GM21825 (cell line): Measurements from ENCODE around the gene PGGHG.
"Not testable (repeated sequence)": the region's sequence is repeated elsewhere in the genome, so short reads cannot be mapped to it uniquely, and the experiment has no call there.

ENCODE experiments used
- ATAC-seq: cut with Tn5 transposase; IDR thresholded peaks from one replicate; pipeline ENCODE4 v1.9.1; 2021; ENCODE audit warnings: mild to moderate bottlenecking, moderate library complexity; ENCODE audit not compliant: unreplicated experiment

Gene PGGHG

DNA sequence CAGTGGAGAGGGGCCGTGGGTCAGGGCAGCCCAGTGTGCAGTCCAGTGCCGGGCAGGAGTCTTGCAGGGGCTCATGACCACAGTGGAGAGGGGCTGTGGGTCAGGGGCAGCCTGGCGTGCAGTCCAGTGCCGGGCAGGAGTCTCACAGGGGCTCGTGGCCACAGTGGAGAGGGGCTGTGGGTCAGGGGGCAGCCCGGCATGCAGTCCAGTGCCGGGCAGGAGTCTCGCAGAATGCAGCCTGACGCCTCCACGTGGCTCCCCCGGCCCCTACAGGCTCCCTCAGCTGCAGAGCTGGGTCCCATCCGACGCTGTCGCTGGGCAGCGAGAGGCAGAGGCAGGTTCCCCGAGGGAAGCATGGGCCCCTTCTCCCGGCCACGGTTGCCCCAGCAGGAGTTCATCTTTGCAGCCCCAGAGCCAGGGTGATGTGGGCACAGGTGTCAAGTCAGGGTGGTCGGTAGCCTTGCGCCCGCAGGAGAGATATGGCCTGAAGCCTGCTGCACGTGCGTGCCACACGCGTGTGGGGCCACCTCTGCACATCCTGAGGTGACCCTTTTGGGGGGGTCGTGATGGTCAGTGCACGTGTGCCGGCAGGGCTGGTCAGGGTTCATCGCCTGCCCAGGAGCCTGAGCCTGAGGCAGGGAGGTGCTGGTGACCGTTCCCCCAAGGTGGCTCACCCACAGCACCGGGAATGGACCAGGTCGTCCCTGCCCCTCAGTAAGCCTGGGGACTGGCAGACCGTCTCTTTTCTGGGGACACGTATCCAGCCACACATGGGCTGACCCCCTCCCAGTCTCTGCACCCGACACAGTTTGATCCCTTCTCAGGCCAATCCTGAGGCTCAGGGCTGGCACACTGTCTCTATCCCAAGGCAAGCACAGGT lies 7.5 kb downstream of the PGGHG start:
- no peak for ATAC-seq

DNA sequence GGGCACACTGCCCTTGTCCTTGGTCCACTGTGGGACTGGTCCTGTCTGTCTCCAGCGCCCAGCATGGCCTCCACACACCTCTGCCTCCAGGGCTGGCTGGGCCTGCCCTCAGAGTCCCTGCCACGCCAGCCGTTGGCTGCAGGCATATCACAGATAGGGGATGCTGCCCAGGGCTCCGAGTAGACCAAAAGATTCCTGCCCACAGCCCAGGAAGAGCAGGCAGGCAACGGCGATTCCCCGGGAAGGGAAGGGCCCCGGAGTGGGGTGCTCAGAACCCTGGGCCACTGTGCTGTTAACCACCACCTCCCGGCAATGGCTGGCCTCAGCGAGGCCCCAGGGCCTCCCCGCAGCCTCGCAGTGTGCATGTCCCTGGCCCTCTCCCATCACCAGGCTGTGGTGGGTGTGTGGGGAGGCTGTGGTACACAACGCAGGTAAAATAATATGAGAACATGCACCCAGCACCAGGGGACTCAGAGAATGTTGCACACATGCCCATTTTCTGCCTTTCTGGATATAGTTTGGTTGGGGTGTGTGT lies 8.2 kb downstream of the PGGHG start:
- ATAC-seq: no peak

DNA sequence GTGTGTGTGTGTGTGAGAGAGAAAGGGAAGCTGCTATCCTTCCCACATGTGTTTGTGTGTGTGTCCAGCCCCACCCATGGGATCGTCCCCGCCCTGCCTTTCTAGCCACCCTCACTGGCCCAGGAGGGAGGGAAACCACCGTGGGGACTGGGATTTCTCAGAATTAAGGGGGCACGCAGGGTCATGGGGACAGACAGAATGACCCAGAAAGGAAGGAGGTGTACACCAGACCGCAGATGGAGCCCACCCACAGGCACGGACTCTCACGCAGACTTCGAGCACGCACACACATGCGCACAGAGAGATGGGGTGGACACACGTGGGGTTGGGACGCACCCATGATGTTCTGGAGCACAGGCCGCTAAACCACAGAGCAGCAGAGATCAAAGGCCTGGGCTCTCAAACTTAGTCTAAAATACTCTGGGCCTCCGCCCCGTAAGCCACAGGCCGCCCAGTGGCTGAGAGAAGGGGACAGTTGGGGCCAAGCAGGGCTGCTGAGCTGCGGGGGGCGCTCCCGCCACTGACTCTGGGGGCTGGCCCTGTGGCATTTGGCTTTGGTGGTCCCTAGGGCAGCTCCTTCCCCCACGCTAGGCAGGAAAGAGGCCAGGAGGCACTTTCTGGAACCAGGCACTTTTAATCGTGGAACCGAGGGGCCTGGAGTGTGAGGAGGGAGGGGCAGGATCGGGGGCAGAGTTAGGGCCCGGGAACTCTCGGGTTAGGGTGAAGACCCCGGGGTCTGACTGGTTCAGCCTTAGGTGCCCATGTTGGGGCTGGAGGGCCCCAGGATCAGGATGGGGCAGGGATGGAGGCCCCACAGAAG lies 8.9 kb downstream of the PGGHG start:
- ATAC-seq: no peak

DNA sequence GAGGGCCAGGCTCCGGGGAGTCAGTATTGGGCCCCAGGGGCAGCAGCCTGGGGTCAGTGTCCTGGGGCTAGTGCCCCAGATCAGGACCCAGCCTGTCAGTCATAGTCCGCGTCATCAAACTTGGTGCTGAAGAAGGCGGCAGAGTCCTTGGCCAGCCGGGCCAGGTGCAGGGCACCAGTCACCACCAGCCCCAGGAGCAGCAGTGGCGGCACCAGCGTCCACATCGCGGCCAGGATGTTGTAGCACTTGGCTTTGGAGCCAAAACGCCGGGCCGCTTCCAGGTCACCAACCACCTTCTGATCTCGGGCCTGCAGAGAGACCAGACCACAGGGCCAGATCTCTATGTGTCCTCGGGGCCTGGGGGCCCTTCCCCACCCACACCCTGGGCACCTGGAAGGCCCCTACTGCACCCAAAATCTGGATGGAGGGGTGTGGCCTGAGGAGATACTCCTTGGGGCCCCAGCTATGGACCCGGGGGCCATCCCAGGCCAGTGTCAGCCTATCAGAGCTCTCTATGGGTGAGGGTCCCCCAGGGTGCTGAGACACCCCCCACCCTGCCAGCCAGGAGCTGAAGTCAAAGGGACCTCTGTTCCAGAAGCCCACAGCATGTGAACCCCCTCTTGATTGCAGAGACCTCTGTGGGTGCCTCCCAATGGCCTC lies 9.6 kb downstream of the PGGHG start:
- no peak for ATAC-seq

DNA sequence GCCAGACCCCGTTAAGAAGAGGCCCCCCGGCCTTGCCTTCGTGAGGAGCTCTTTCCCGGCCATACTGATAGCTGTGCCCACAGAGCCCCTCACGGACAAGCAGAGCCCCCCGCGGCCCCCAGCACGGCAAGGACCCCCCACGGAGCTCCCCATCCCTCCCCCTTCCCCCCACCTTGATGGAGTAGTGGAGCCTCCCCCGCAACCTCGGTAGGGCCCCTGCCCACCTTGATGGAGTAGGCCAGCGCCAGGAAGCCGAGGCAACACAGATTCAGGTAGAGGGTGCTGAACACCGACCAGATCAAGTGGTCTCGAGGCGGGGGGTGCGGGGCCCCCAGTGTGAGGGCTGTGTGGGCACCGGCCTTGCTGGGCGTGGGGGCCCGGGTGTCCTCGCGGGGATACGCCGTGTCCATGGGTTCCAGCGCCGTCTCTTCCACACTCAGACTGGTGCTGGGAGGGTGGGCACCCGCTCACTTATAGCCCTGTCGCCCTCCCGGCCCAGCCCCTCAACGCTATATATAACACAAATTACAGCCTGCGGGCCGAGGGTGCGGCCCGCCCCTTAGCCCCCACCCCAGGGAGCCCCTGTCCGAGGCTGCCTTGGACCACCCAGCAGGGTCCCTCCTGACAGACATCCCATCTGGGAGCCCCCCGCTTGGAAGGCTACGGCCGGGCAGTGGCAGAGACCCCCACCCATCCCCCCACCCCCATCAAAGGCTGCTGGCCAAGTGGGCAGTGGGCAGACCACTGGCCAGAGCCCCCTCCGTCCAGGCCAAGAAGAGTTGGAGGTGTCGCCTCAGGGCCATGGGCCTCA lies 10.4 kb downstream of the PGGHG start, which contains the start of gene IFITM5:
Gene IFITM5, minus strand, starts transcription at position 446 of the 811 bp plus-strand sequence. Its CDS starts 36 bp downstream, at position 410.
- ATAC-seq: no peak

DNA sequence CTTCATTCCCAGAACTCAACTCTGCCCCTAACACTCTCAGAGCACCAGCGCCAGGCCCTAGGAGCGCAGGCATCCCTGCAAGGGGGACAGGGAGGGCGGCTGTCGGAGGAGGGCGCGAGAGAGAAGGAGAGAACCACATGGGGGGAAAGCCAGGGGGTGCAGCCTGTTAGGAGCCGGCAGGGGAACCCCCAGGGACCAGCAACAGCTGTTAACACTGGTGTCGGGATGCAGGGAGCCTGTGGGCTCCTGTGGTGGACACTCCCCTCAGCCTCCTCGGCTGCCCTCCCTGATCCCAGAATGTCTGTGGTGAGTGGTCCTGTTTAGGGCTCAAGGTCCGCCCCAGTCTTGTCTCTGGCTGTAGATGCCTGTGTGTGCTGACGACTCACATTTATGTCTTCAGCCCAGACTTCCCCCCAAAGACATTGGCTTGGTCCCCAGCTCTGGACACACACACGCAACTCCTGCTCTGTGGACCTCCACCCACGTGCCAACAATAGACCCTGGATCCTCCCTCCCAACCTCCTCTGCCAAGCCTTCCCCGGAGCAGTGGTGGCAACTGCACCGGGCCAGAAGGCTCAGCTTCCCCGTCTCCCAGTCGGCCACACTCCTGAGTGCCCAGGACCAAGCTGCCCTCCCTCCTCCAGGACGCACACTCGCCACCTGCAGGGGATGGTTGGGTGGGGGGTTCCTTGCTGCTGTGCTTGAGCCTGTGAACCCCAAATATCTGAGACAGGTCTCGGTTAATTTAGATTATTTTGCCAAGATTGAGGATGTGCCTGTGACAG lies 11.2 kb downstream of the PGGHG start:
- no peak for ATAC-seq

DNA sequence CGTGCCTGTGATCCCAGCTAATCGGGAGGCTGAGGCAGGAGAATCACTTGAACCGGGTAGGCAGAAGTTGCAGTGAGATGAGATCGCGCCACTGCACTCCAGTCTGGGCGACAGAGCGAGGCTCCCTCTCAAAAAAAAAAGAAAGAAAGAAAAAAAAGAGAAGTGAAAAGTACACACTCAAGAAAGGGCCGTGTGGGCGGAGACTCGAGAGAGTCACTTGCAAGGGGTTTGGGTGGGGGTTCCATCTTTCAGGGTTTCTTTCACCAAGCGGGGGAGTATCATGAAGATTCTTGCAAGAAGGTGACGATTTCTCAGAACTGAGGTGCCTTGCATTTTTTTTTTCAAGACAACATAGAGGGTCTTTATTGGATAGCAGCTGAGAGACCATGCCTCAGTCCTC lies 14.4 kb downstream of the PGGHG start:
- no peak for ATAC-seq

DNA sequence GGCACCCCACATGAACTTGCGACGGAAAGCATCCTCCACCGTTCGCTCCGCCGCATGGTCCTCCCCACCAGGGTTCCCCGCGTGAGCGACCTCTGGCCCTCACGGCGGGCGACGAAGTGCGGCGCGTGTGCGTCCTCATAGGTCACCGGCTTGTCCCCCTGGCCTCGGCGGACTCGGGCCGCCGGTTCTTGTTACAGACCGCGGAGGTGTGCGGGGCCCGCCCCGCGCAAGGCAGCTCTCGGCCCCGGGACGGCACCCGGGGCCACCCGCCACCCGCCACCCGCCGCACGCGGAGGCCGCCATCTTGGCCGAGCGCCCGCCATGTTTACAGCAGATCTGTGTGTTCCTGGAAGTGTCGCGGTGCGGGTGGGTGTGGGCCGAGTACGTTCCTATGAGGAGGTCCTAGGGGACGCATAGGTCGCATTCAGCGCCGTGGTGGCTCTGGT lies 15.2 kb downstream of the PGGHG start:
- no peak for ATAC-seq

DNA sequence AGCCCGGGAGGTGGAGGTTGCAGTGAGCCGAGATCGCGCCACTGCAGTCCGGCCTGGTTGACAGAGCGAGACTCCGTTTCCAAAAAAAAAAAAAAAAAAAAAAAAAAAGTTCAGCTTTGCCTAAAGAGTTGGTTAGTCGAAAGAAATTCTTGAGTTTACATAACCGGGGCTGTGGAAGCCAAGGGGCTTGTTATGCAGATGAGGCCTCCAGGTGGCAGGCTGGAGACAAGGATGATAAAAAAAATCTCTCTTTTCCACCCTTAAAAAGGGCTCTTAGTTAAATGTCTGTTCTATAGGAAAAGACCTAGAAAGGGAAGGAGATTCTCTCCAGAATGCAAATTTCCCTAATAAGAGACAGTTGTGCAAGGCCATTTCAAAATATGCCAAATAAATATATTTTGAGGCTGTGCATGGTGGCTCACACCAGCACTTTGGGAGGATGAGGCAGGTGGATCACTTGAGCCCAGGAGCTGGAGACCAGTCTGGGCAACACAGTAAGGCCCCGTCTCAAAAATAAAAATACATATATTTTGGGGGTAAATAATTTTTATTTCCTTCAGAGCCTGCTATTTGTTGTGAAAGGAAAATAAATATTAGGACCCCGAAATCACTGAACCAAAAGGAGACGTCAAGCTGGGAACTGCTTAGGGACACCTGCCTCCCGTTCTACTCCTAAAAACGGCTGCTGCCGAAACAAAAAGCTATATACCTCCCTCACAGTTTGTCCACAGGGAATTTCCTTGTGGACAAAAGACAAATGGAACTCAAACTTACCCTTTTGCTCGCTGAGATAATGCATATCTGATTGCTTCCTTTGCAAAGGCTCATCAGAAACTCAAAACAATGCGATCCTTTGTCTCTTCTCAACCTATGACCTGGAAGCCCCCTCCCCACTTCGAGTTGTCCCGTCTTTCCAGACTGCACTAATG lies 16.3 kb downstream of the PGGHG start:
- ATAC-seq: no peak

DNA sequence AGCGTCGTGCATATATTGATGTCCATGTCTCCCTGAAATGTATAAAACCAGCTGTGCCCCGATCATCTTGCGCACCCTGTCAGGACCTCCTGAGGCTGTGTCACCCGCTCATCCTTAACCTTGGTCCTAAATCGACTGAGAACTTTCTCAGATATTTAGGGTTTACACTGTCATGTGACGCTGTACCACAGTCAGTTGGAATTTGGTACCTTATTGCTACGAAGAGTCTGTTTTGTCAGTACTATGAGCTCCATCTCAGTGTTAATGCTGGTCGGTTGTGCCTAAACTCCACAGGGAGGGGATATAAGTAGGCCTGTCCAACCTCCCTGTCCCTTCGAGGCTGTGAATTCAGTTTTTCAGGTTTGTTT lies 16.9 kb downstream of the PGGHG start:
- ATAC-seq: no peak

DNA sequence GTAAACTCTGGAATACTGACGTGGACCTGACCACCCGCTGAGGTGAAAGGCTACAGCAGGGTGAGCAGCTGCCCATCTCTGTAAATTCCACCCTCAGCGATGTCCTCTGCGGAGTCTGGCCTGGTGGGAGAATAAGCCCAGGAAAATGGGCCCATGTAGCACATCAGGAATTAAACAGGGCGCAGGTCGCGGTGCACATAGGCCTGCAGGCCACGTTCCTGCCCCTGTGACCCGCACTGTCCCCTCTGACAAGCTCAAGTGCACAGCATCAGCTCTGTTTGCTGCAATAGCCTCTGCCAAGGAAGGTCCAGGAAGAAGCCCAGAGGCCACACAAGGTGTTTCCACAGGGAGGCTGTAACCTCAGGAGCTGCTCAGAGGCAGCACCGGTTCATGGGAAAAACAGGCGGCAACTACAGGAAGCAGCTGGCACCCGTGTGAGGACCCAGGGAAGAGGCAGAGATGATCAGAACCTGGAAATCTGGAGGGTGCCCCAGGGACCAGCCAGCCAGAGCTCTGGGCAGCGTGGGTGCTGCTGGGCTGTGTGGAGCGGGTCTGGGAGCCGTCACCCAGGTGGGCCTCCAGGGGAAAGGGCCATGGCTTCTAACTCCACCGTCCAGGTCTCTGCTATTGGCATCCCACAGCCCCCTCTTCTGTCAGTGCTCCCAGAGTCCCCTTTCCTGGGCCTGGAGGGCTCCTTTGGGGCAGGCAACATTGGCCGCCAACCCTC lies 17.9 kb downstream of the PGGHG start:
- no peak for ATAC-seq

DNA sequence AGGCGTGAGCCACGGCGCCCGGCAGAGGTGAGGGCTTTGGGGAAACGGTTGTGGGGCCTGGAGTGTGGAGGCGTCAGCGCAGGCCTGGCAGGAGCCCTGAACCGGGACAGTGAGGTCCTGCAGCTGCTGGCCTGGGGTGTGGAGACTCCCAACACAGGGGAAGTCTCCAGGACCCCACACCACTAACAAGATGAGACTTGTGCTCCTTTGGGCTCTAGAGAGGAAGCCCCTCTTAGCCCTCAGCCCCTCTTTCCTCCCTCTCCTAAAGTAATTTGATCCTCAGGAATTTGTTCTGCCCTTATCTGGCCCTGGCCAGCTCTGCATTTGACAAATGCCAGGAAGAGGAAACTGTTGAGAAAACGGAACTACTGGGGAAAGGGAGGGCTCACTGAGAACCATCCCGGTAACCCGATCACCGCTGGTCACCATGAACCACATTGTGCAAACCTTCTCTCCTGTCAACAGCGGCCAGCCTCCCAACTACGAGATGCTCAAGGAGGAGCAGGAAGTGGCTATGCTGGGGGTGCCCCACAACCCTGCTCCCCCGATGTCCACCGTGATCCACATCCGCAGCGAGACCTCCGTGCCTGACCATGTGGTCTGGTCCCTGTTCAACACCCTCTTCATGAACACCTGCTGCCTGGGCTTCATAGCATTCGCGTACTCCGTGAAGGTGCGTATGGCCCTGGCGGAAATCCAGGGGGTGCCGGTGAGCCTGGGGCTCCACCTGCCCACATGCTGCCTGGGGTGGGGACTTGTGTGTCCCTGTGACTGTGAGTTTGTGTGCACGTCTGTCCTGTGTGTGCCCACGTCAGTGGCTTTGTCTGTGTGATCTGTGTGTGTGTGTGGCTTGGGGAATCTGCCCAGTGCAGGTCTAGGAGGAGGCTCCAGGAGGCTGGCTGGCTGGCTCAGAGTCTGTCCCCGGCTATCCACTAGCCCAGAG lies 19.1 kb downstream of the PGGHG start, which contains the start of gene IFITM2:
Gene IFITM2, plus strand, starts transcription at position 51 of the 943 bp plus-strand sequence. Its CDS starts 377 bp downstream, at position 428.
- ATAC-seq: not testable (repeated sequence)

DNA sequence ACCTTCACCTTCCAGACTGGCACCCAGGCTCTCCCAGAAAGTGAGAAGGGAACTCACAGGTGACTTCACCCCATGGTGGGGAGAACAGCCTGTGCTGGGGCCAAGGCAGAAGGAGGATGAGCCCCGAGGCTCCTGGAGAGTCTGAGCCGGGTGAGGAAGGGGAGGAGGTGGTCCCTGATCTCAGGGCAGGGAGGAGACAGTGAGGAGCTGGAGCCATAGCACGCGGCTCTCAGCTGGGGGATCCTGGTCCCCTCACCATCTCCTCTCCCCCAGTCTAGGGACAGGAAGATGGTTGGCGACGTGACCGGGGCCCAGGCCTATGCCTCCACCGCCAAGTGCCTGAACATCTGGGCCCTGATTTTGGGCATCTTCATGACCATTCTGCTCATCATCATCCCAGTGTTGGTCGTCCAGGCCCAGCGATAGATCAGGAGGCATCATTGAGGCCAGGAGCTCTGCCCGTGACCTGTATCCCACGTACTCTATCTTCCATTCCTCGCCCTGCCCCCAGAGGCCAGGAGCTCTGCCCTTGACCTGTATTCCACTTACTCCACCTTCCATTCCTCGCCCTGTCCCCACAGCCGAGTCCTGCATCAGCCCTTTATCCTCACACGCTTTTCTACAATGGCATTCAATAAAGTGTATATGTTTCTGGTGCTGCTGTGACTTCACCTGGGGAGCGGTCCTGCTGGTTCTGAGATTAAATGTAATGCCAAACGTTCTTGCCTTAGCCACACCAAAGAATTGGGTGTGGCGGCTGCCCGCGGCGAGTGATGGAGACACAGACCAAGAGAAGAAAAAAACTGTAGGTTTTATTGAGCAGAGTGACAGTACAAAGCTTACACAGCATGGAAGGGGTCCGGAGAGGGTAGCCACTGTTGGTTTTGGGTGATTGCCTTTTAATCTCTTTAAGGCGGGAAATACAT lies 20.1 kb downstream of the PGGHG start:
- not testable (repeated sequence) for ATAC-seq

DNA sequence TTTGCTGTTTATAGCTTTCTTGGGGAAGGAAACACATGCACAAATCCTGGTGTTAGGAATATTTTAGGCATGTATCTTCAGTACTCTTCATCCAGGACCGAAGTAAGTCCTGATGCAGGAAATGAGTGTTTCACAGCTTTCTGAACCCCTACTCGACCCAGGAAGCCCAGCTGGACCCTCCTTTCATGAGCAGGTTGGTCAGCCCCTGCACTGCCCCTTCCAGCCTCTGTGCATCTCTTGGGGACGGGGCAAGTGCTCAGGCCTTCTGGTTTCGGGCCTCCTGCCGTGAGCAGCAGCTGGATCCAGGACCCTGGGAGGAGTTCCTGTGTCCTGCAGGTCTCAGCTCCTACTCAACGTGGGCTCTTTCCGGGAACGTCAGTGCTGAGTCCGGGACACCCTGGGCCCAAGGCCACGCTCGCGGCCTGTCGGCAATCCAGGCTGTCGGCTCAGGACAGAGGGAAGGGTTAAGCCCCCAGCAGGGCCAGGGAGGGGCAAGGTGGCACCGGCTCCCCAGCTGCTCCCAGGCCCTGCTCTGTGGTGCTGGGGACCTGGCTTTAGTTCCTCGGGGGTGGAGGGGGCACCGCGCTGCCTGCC lies 21.1 kb downstream of the PGGHG start:
- not testable (repeated sequence) for ATAC-seq
